ENCODE results near the gene BIRC2. TPM values are rescaled to one million over a fixed set of nuclear protein-coding genes. Genes with fewer than 3 reads are reported as not detected.

BIRC2 gene
- total RNA-seq, 1 donor, result 76.0 TPM

- no peaks in the 10 kb centered on the region for H3K9me3 ChIP-seq (ENCODE audit: low read depth, low read length)
- no peak for DNase-seq (ENCODE audit: insufficient read length, low spot score, missing footprints)
- H3K4me1 ChIP-seq (ENCODE audit: insufficient read depth, low read length), result no peaks in the 10 kb centered on the region
- H3K79me2 ChIP-seq (ENCODE audit: insufficient read depth, low read length), result peaks cover 30% of the 10 kb centered on the region
- no peak for TF ChIP-seq CTCF (IDR thresholded peaks at IDR 0.05; ENCODE audit: extremely low read depth, low read depth, low read length)
- H3K27ac ChIP-seq (ENCODE audit: low read depth, low read length), result no peak overlapping the region
- H4K20me1 ChIP-seq (ENCODE audit: insufficient read depth, low read length), result peaks cover 5% of the 10 kb centered on the region
- H3K36me3 ChIP-seq (ENCODE audit: insufficient read depth, low read length), result no peaks in the 10 kb centered on the region
- no peak overlapping the region for H3K4me3 ChIP-seq (ENCODE audit: insufficient read depth, low read length)
- no peak overlapping the region for H3K4me2 ChIP-seq (ENCODE audit: insufficient read depth, low read length)
- H3K27me3 ChIP-seq (ENCODE audit: insufficient read depth, low read length), result no peaks in the 10 kb centered on the region
- H2AFZ ChIP-seq (ENCODE audit: low read length), result no peak overlapping the region
Observed at GRCh38 chr11:102419181-102419580, 72.2 kb downstream of the BIRC2 start.

- Histone ChIP-seq H3K4me3 (ENCODE audit: insufficient read depth, low read length) (no peak overlapping the region), H3K79me2 (ENCODE audit: insufficient read depth, low read length) (peaks cover 16% of the 10 kb centered on the region), H3K27ac (ENCODE audit: low read depth, low read length) (no peak overlapping the region), H3K27me3 (ENCODE audit: insufficient read depth, low read length) (no peaks in the 10 kb centered on the region), H3K4me1 (ENCODE audit: insufficient read depth, low read length) (no peaks in the 10 kb centered on the region), H2AFZ (ENCODE audit: low read length) (no peak overlapping the region), H3K4me2 (ENCODE audit: insufficient read depth, low read length) (no peak overlapping the region), H3K9me3 (ENCODE audit: low read depth, low read length) (no peaks in the 10 kb centered on the region), H3K36me3 (ENCODE audit: insufficient read depth, low read length) (no peaks in the 10 kb centered on the region), H4K20me1 (ENCODE audit: insufficient read depth, low read length) (peaks cover 5% of the 10 kb centered on the region)
- no peak for TF ChIP-seq CTCF (IDR thresholded peaks at IDR 0.05; ENCODE audit: extremely low read depth, low read depth, low read length)
- DNase-seq (ENCODE audit: insufficient read length, low spot score, missing footprints), result no peak
Observed at GRCh38 chr11:102420547-102420946, 73.5 kb downstream of the BIRC2 start.

DNA sequence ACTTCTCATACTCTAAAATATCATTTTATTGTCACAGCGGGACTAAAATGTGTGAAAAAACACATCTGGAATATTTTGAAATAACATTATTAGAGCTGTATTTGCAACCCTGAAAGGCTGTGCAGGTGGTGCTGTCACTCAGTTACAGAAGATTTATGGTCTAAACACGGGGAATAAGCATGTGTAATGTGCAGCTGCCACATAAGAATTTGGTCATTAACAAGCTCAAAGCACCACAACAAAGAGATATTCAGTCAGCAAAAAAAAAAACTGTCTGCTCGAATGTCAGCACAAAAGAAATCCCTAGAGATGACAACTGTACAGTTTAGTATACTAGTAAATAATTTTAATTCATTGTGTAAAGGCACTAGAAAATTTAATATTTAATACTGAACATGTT is 74.2 kb downstream of the BIRC2 start:
- H3K36me3 ChIP-seq (ENCODE audit: insufficient read depth, low read length), result no peaks in the 10 kb centered on the region
- H4K20me1 ChIP-seq (ENCODE audit: insufficient read depth, low read length), result peaks cover 5% of the 10 kb centered on the region
- H3K27me3 ChIP-seq (ENCODE audit: insufficient read depth, low read length), result no peaks in the 10 kb centered on the region
- H3K4me1 ChIP-seq (ENCODE audit: insufficient read depth, low read length), result no peaks in the 10 kb centered on the region
- no peak for DNase-seq (ENCODE audit: insufficient read length, low spot score, missing footprints)
- no peak overlapping the region for H2AFZ ChIP-seq (ENCODE audit: low read length)
- H3K4me3 ChIP-seq (ENCODE audit: insufficient read depth, low read length), result no peak overlapping the region
- H3K4me2 ChIP-seq (ENCODE audit: insufficient read depth, low read length), result no peak overlapping the region
- H3K27ac ChIP-seq (ENCODE audit: low read depth, low read length), result no peak overlapping the region
- peaks cover 11% of the 10 kb centered on the region for H3K79me2 ChIP-seq (ENCODE audit: insufficient read depth, low read length)
- no peak for TF ChIP-seq CTCF (IDR thresholded peaks at IDR 0.05; ENCODE audit: extremely low read depth, low read depth, low read length)
- H3K9me3 ChIP-seq (ENCODE audit: low read depth, low read length), result no peaks in the 10 kb centered on the region

GRCh38 chr11:102422817-102423712 is 76.1 kb downstream of the BIRC2 start:
- H3K4me3 ChIP-seq (ENCODE audit: insufficient read depth, low read length), result no peak overlapping the region
- no peaks in the 10 kb centered on the region for H3K79me2 ChIP-seq (ENCODE audit: insufficient read depth, low read length)
- no peak for DNase-seq (ENCODE audit: insufficient read length, low spot score, missing footprints)
- peaks cover 2% of the 10 kb centered on the region for H4K20me1 ChIP-seq (ENCODE audit: insufficient read depth, low read length)
- no peaks in the 10 kb centered on the region for H3K27me3 ChIP-seq (ENCODE audit: insufficient read depth, low read length)
- TF ChIP-seq CTCF (IDR thresholded peaks at IDR 0.05; ENCODE audit: extremely low read depth, low read depth, low read length), result no peak
- H3K36me3 ChIP-seq (ENCODE audit: insufficient read depth, low read length), result no peaks in the 10 kb centered on the region
- no peaks in the 10 kb centered on the region for H3K4me1 ChIP-seq (ENCODE audit: insufficient read depth, low read length)
- H3K27ac ChIP-seq (ENCODE audit: low read depth, low read length), result no peak overlapping the region
- no peaks in the 10 kb centered on the region for H3K9me3 ChIP-seq (ENCODE audit: low read depth, low read length)
- H3K4me2 ChIP-seq (ENCODE audit: insufficient read depth, low read length), result no peak overlapping the region
- H2AFZ ChIP-seq (ENCODE audit: low read length), result no peak overlapping the region
